Panc1 (cell line): Measurements from ENCODE around the gene SLC27A5. TPM values are rescaled to one million over a fixed set of nuclear protein-coding genes. Genes with fewer than 3 reads are reported as not detected.
"Not testable (repeated sequence)": the region's sequence is repeated elsewhere in the genome, so short reads cannot be mapped to it uniquely, and the experiment has no call there.

Experiments
- ATAC-seq: fragments of 200-7000 bp; cut with Tn5 transposase; 2 replicates; pipeline ENCODE4 v1.9.1; 2020; ENCODE audit warnings: mild to moderate bottlenecking, moderate library complexity
- BruUV-seq: library from RNA; stranded (reverse); fragments of 400-500 nt; replicated peaks from 2 replicates; lab custom pipeline; 2021; lab: Mats Ljungman, UMichigan
- CTCF ChIA-PET: fragments of 300-600 bp; sonication (Branson Sonifier 250); formaldehyde crosslinking; loops from one replicate; lab custom pipeline; 2022; ENCODE audit warnings: antibody characterized with exemption; lab: Charles Lee
- POLR2A ChIA-PET: fragments of 300-600 bp; sonication (Branson Sonifier 250); formaldehyde crosslinking; loops from one replicate; lab custom pipeline; 2022; ENCODE audit warnings: antibody characterized with exemption; lab: Charles Lee
- DNase-seq: peaks from one replicate; pipeline ENCODE4 v3.0.0-alpha.2; 2010; ENCODE audit warnings: low read depth, low spot score
- H3K27ac ChIP-seq: 2 replicates; pipeline ENCODE4 v1.5.1; 2011; ENCODE audit warnings: mild to moderate bottlenecking, low read length, inconsistent platforms
- H3K27me3 ChIP-seq: fragments of 200-500 bp; sonication (Bioruptor generic); 2 replicates; pipeline ENCODE4 v1.6.0; 2014; ENCODE audit warnings: low read length, inconsistent platforms; ENCODE audit not compliant: control insufficient read depth, insufficient read depth
- H3K36me3 ChIP-seq: fragments of 200-500 bp; sonication (Bioruptor generic); 2 replicates; pipeline ENCODE4 v1.5.1; 2014; ENCODE audit warnings: inconsistent platforms, mild to moderate bottlenecking, low read length, moderate library complexity; ENCODE audit not compliant: control insufficient read depth, insufficient read depth
- H3K4me1 ChIP-seq: 2 replicates; pipeline ENCODE4 v1.5.1; 2011; ENCODE audit warnings: inconsistent platforms, mild to moderate bottlenecking, low read length, moderate library complexity; ENCODE audit not compliant: control insufficient read depth, insufficient read depth
- H3K4me3 ChIP-seq, 2 experiments: 2 replicates each; pipeline ENCODE4 v1.5.1; 2011 to 2012; ENCODE audit warnings: low read depth in 2 of 2, low read length in 2 of 2, mild to moderate bottlenecking in 2 of 2, inconsistent platforms in 1 of 2, moderate library complexity in 1 of 2
- H3K9me3 ChIP-seq: fragments of 200-500 bp; sonication (Bioruptor generic); 2 replicates; pipeline ENCODE4 v1.5.1; 2014; ENCODE audit warnings: low read depth, mild to moderate bottlenecking, inconsistent platforms, low read length, moderate library complexity; ENCODE audit not compliant: control insufficient read depth, insufficient read depth
- POLR2AphosphoS5 ChIP-seq: IDR thresholded peaks from 2 replicates; pipeline ENCODE4 v1.6.1; 2012; ENCODE audit warnings: mild to moderate bottlenecking, low read depth, low read length, moderate library complexity
- REST ChIP-seq, 2 experiments: IDR thresholded peaks; 2 replicates each; pipeline ENCODE4 v1.6.1; 2011 to 2012; ENCODE audit warnings: low read depth in 2 of 2, control low read depth in 1 of 2, low read length in 1 of 2, mild to moderate bottlenecking in 1 of 2, moderate library complexity in 1 of 2; ENCODE audit not compliant: insufficient read depth in 1 of 2
- SIN3A ChIP-seq: IDR thresholded peaks from 2 replicates; pipeline ENCODE4 v1.6.1; 2012; ENCODE audit warnings: low read depth, mild to moderate bottlenecking, low read length, moderate library complexity, borderline replicate concordance; ENCODE audit not compliant: insufficient read depth
- TCF7L2 ChIP-seq: IDR thresholded peaks from 2 replicates; pipeline ENCODE4 v1.6.1; 2011; ENCODE audit warnings: mild to moderate bottlenecking, low read depth, low read length, inconsistent platforms
- in situ Hi-C: cut with HindIII; loops from 2 replicates; pipeline ENCODE4 v1.10.0; 2016; ENCODE audit warnings: low sequenced_read_pairs, low pct_unique_long_range_greater_than_20kb
- intact Hi-C: fragments of 100-400 bp; cut with micrococcal nuclease; formaldehyde crosslinking; loops from one replicate; pipeline ENCODE4 v1.10.0; 2022; ENCODE audit not compliant: unreplicated experiment
- total RNA-seq: library from RNA; stranded (reverse); gene quantifications from one replicate; pipeline ENCODE4 v1.2.1, GENCODE V29; 2021; ENCODE audit not compliant: unreplicated experiment
- TF ChIP-seq, protein P1 (sequence below): fragments of 450-650 bp; IDR thresholded peaks from 2 replicates; pipeline ENCODE4 v1.5.1; 2017; ENCODE audit warnings: mild to moderate bottlenecking

Gene SLC27A5
- total RNA-seq, 1 experiment from 2014 or later: 10.7 TPM

DNA sequence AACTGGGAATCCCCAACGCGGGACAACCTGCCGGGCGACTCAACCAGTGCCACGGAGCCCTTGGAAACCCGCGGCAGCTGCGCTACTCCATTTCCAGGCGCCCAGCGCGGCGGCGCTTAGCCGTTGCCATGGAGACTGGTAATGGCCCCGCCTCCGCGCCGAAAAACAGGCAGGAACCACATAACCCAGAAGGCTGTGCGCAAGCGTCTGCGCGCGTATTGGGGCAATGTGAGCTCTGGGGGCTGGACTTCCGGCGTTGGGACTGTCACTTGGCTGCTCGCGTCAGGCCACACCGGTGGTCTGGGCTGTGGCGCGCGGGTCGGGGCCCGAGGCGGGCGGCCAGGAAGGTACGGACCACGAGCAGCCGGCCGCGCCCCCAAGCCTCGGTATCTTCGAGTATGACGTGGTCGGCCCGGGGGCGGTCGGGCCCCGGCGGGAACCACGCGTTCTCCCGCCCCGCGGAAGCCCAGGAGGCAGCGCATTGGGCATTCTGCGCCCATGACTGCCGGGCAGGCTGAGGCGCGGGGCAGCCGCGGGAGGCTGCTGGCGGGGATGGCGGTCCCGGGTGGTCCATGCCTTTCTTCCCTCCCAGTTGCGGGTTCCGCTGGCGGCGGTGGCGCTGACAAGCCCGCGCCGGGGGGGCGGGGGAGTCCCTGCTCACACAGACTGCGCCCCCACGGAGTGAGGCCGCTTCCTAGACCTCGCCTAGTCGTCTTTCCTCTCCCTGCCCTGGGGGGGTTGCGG is 60.3 kb downstream of the SLC27A5 start, which contains the start of gene ZNF324B:
Gene ZNF324B, plus strand, starts transcription at position 265 of the 744 bp plus-strand sequence. CDS start 2,080 bp downstream, outside the sequence.
- DNase-seq (peak; percentile 75), ATAC-seq (peak; percentile 99)
- Histone ChIP-seq H3K4me3 (peak within 1 kb of the TSS; percentile 76 to 84), H3K27ac (peak within 1 kb of the TSS; percentile 59; the same call in 1 of the 2 replicates), H3K9me3 (peaks cover 3% of the 10 kb centered on the region; the same call in 1 of the 2 replicates), H3K4me1 (peaks cover 4% of the 10 kb centered on the region; the same call in 1 of the 2 replicates), H3K36me3 (no peaks in the 10 kb centered on the region), H3K27me3 (0 out of 2 replicates have a peak, but pooled peaks cover 4% of the 10 kb centered on the region)
- TF ChIP-seq, protein P1, sequence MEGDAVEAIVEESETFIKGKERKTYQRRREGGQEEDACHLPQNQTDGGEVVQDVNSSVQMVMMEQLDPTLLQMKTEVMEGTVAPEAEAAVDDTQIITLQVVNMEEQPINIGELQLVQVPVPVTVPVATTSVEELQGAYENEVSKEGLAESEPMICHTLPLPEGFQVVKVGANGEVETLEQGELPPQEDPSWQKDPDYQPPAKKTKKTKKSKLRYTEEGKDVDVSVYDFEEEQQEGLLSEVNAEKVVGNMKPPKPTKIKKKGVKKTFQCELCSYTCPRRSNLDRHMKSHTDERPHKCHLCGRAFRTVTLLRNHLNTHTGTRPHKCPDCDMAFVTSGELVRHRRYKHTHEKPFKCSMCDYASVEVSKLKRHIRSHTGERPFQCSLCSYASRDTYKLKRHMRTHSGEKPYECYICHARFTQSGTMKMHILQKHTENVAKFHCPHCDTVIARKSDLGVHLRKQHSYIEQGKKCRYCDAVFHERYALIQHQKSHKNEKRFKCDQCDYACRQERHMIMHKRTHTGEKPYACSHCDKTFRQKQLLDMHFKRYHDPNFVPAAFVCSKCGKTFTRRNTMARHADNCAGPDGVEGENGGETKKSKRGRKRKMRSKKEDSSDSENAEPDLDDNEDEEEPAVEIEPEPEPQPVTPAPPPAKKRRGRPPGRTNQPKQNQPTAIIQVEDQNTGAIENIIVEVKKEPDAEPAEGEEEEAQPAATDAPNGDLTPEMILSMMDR: no peak
- peak; percentile 72; the same call in 1 of the 2 replicates for TF ChIP-seq SIN3A
- intact Hi-C loops: no loop called here
- POLR2A ChIA-PET: interaction anchor here (0.6 kb wide), 1 partner anchor 27 kb away, joined by 7 read pairs; no protein-coding TSS in a partner anchor
- CTCF ChIA-PET: no interaction called here
- no TSS peak for BruUV-seq
- in situ Hi-C loops: no loop called here

DNA sequence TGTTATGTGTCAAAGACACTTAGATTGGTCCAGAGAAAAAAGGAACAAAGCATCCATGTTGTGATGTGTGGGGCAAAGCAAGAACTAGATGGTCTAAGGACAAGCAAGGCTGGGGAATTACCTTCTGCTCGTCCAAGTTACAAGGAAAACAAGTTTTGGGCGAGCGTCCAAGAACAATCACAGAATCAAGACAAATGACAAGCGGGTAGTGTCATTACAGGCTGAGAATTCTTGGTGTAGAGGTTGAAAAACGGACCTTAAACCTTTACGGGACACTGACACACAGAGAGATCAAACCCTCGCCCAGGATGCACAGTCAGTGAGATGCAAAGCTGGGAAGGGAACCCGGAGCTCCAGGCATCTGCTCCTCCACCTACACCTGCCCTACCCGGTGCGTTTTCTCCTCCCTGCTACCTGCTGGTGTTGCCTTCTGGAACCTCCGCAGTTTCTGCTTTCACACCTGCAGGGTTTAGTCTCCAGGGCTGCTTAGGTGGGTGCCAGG is 60.9 kb downstream of the SLC27A5 start:
- DNase-seq (no peak), ATAC-seq (peak; percentile 41)
- Histone ChIP-seq H3K36me3 (no peaks in the 10 kb centered on the region), H3K27me3 (0 out of 2 replicates have a peak, but pooled peaks cover 4% of the 10 kb centered on the region), H3K4me3 (peak overlapping the region; percentile 76 to 84), H3K9me3 (peaks cover 3% of the 10 kb centered on the region; the same call in 1 of the 2 replicates), H3K4me1 (peaks cover 4% of the 10 kb centered on the region; the same call in 1 of the 2 replicates), H3K27ac (0 out of 2 replicates have a peak overlapping the region, but pooled peaks have one; percentile 7)
- no TSS peak for BruUV-seq
- intact Hi-C loops: no loop called here
- TF ChIP-seq TCF7L2 (no peak), REST (IDR thresholded peaks at IDR 0.05; ENCODE audit: insufficient read depth in 1 of 2, low read depth in 2 of 2, low read length in 1 of 2) (no peak), POLR2AphosphoS5 (no peak), SIN3A (no peak)
- TF ChIP-seq, protein P1: no peak
- ChIA-PET CTCF (no interaction called here), POLR2A (no interaction called here)
- in situ Hi-C loops: no loop called here

- CTCF ChIA-PET, H3K4me1 ChIP-seq, DNase-seq, POLR2A ChIA-PET, H3K9me3 ChIP-seq, H3K27ac ChIP-seq, intact Hi-C loops, ATAC-seq, in situ Hi-C loops, H3K36me3 ChIP-seq, H3K4me3 ChIP-seq, H3K27me3 ChIP-seq, BruUV-seq: not testable (repeated sequence)
Measured at GRCh38 chr19:58449980-58450379, 61.8 kb downstream of the SLC27A5 start.

GRCh38 chr19:58448860-58449259 is 62.9 kb downstream of the SLC27A5 start:
- POLR2A ChIA-PET, H3K9me3 ChIP-seq, H3K27me3 ChIP-seq, H3K27ac ChIP-seq, H3K4me3 ChIP-seq, in situ Hi-C loops, DNase-seq, ATAC-seq, H3K36me3 ChIP-seq, H3K4me1 ChIP-seq, CTCF ChIA-PET, BruUV-seq, intact Hi-C loops: not testable (repeated sequence)
